OCI-LY3 (cell line): ENCODE measurements around the gene TRANK1.
"Not testable (repeated sequence)": the region's sequence is repeated elsewhere in the genome, so short reads cannot be mapped to it uniquely, and the experiment has no call there.

Experiments used
- EZH2phosphoT487 ChIP-seq: fragments of 200-600 bp; shearing (Covaris generic); IDR thresholded peaks from 2 replicates; pipeline ENCODE4 v1.6.1; 2018; ENCODE audit warnings: antibody characterized with exemption, mixed run types, low read depth
- TF ChIP-seq, protein P1 (sequence below): fragments of 200-600, 300-600 bp; sonication (generic); IDR thresholded peaks from 2 replicates; pipeline ENCODE4 v1.5.1; 2014; ENCODE audit warnings: antibody characterized with exemption, low read length, low read depth

DNA sequence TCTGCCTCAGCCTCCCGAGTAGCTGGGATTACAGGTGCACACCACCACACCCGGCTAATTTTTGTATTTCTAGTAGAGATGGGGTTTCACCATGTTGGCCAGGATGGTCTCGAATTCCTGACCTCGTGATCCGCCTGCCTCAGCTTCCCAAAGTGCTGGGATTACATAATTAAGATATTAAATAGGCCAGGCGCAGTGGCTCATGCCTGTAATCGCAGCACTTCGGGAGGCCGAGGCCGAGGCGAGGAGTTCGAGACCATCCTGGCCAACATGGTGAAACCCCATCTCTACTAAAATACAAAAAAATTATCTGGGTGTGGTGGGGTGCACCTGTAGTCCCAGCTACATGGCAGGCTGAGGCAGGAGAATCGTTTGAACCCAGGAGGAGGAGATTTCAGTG lies 40.8 kb downstream of the TRANK1 start:
- TF ChIP-seq, protein P1, sequence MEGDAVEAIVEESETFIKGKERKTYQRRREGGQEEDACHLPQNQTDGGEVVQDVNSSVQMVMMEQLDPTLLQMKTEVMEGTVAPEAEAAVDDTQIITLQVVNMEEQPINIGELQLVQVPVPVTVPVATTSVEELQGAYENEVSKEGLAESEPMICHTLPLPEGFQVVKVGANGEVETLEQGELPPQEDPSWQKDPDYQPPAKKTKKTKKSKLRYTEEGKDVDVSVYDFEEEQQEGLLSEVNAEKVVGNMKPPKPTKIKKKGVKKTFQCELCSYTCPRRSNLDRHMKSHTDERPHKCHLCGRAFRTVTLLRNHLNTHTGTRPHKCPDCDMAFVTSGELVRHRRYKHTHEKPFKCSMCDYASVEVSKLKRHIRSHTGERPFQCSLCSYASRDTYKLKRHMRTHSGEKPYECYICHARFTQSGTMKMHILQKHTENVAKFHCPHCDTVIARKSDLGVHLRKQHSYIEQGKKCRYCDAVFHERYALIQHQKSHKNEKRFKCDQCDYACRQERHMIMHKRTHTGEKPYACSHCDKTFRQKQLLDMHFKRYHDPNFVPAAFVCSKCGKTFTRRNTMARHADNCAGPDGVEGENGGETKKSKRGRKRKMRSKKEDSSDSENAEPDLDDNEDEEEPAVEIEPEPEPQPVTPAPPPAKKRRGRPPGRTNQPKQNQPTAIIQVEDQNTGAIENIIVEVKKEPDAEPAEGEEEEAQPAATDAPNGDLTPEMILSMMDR, result not testable (repeated sequence)
- TF ChIP-seq EZH2phosphoT487, result not testable (repeated sequence)
